ENCODE measurements around the gene ASXL3. TPM values are rescaled to one million over a fixed set of nuclear protein-coding genes. Genes with fewer than 3 reads are reported as not detected.

ASXL3 gene
- total and polyA plus RNA-seq, 9 of the 15 experiments (the other 6 are each of a cell fraction or from before 2014, with no cell fraction given) = not detected

GRCh38 chr18:33600846-33601245, 22.8 kb downstream of the ASXL3 start:
- no peak overlapping the region for H3K9ac ChIP-seq (ENCODE audit: insufficient read depth in 1 of 2, low read depth in 2 of 2, low read length in 2 of 2)
- H3K4me1 ChIP-seq (replicated peaks in 1 of 2; ENCODE audit: control insufficient read depth in 2 of 2, insufficient read depth in 2 of 2, low read length in 2 of 2) = no peaks in the 10 kb centered on the region
- intact Hi-C loops (cut with micrococcal nuclease) = no loop called here
- FAIRE-seq (no peak), ATAC-seq (no peak), DNase-seq (ENCODE audit: extremely low read depth in 1 of 4, low spot score in 3 of 4) (no peak)
- no peaks in the 10 kb centered on the region for H3K9me1 ChIP-seq (ENCODE audit: control insufficient read depth, insufficient read depth, low read length)
- no peaks in the 10 kb centered on the region for H3K36me3 ChIP-seq (ENCODE audit: control insufficient read depth, insufficient read depth, low read length)
- H4K20me1 ChIP-seq (replicated peaks; ENCODE audit: control insufficient read depth, insufficient read depth, low read length) = no peaks in the 10 kb centered on the region
- TF ChIP-seq CC2D1A (IDR thresholded peaks at IDR 0.05) (no peak), ZNF830 (CRISPR knock-in tag; IDR thresholded peaks at IDR 0.05) (no peak), DMBX1 (CRISPR knock-in tag; IDR thresholded peaks at IDR 0.05; ENCODE audit: borderline replicate concordance) (no peak), KHSRP (IDR thresholded peaks at IDR 0.05) (no peak)
- H3K27me3 ChIP-seq (ENCODE audit: control insufficient read depth in 2 of 2, insufficient read depth in 2 of 2, low read length in 2 of 2) = no peaks in the 10 kb centered on the region
- no peak overlapping the region for H3K4me3 ChIP-seq
- ChIA-PET CTCF (ENCODE audit: low intra/inter-chr PET ratio) (no interaction called here), POLR2A (no interaction called here)
- no peaks in the 10 kb centered on the region for H3K79me2 ChIP-seq (ENCODE audit: control insufficient read depth, insufficient read depth, low read length)
- H2AFZ ChIP-seq (ENCODE audit: low read depth, low read length) = no peak overlapping the region
- BruUV-seq (replicated peaks) = no TSS peak
- no peak overlapping the region for H3K27ac ChIP-seq (ENCODE audit: extremely low read depth, low read depth, low read length)
- 4% methylated on average over 3 of the region's 3 CpGs for WGBS (ENCODE audit: insufficient coverage, low coverage, missing lambda C conversion rate)
- in situ Hi-C loops (cut with MboI) = no loop called here
- H3K9me3 ChIP-seq (replicated peaks; ENCODE audit: control insufficient read depth, insufficient read depth, low read depth, low read length) = no peaks in the 10 kb centered on the region
- H3K4me2 ChIP-seq (ENCODE audit: insufficient read depth, low read length) = no peak overlapping the region

- DNase-seq (ENCODE audit: extremely low read depth in 1 of 4, low spot score in 3 of 4) (no peak), ATAC-seq (no peak), FAIRE-seq (no peak)
- Histone ChIP-seq H3K27ac (ENCODE audit: extremely low read depth, low read depth, low read length) (no peak overlapping the region), H3K9ac (ENCODE audit: insufficient read depth in 1 of 2, low read depth in 2 of 2, low read length in 2 of 2) (no peak overlapping the region), H3K9me3 (replicated peaks; ENCODE audit: control insufficient read depth, insufficient read depth, low read depth, low read length) (no peaks in the 10 kb centered on the region), H4K20me1 (replicated peaks; ENCODE audit: control insufficient read depth, insufficient read depth, low read length) (no peaks in the 10 kb centered on the region), H2AFZ (ENCODE audit: low read depth, low read length) (no peak overlapping the region), H3K36me3 (ENCODE audit: control insufficient read depth, insufficient read depth, low read length) (no peaks in the 10 kb centered on the region), H3K79me2 (ENCODE audit: control insufficient read depth, insufficient read depth, low read length) (no peaks in the 10 kb centered on the region), H3K27me3 (ENCODE audit: control insufficient read depth in 2 of 2, insufficient read depth in 2 of 2, low read length in 2 of 2) (no peaks in the 10 kb centered on the region), H3K4me2 (ENCODE audit: insufficient read depth, low read length) (no peak overlapping the region), H3K4me1 (replicated peaks in 1 of 2; ENCODE audit: control insufficient read depth in 2 of 2, insufficient read depth in 2 of 2, low read length in 2 of 2) (no peaks in the 10 kb centered on the region), H3K9me1 (ENCODE audit: control insufficient read depth, insufficient read depth, low read length) (no peaks in the 10 kb centered on the region), H3K4me3 (no peak overlapping the region)
- ChIA-PET CTCF (ENCODE audit: low intra/inter-chr PET ratio) (no interaction called here), POLR2A (interaction anchor here (0.7 kb wide), 1 partner anchor 350 kb away, joined by 3 read pairs; no protein-coding TSS in a partner anchor)
- in situ Hi-C loops (cut with MboI) (no loop called here), intact Hi-C loops (cut with micrococcal nuclease) (no loop called here)
- no TSS peak for BruUV-seq (replicated peaks)
- WGBS (ENCODE audit: insufficient coverage, low coverage, missing lambda C conversion rate) = 5% methylated on average over 2 of the region's 2 CpGs
- TF ChIP-seq ARID3A (IDR thresholded peaks at IDR 0.05; ENCODE audit: borderline replicate concordance, low read depth, low read length) = no peak
Measured at GRCh38 chr18:33603454-33603853, 25.4 kb downstream of the ASXL3 start.

Measured in K562 (cell line).